H1 (cell line): Measurements from ENCODE around the gene AAK1.

ENCODE experiments used
- RAD21 ChIP-seq, 2 experiments: IDR thresholded peaks in 1 of 2; conservative IDR thresholded peaks in 1 of 2; 2 replicates each; pipeline ENCODE4 v1.6.1; 2011; ENCODE audit warnings: low read depth in 2 of 2, low read length in 2 of 2, improper control_type of control experiment in 1 of 2, inconsistent platforms in 1 of 2, mild to moderate bottlenecking in 1 of 2, moderate library complexity in 1 of 2
- YY1 ChIP-seq: IDR thresholded peaks from 2 replicates; pipeline ENCODE4 v1.6.1; 2011; ENCODE audit warnings: low read depth, mild to moderate bottlenecking, low read length
- TF ChIP-seq, protein P1 (sequence below), 3 experiments: IDR thresholded peaks; 1 replicate in 2 of 3; 2 replicates in 1 of 3; pipeline versions ENCODE4 v1.5.1 to v1.6.1; 2011; ENCODE audit warnings: low read length in 3 of 3, mild to moderate bottlenecking in 3 of 3, inconsistent platforms in 2 of 3, low read depth in 1 of 3, moderate library complexity in 1 of 3; ENCODE audit not compliant: insufficient read depth in 1 of 3; ENCODE audit errors: control extremely low read depth in 1 of 3

DNA sequence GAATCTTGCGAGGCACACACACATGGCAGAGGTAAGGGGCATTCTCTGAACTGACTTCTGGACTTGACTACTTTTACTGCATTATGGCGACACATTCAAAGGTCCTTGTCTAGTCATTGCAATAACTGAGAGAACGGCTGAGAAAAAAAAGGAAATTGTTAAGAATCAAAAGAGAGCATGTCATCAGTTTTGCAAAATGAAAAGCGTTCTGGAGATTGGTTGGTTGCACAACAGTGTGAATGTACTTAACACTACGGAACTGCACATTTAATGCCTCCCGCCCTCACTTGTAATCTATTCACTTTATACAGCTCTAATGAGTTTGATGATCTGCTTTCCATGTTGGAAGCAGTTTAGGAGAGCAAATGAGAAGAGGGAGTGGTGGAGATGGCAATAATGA is 137.8 kb downstream of the AAK1 start:
- TF ChIP-seq YY1: no peak
- TF ChIP-seq, protein P1, sequence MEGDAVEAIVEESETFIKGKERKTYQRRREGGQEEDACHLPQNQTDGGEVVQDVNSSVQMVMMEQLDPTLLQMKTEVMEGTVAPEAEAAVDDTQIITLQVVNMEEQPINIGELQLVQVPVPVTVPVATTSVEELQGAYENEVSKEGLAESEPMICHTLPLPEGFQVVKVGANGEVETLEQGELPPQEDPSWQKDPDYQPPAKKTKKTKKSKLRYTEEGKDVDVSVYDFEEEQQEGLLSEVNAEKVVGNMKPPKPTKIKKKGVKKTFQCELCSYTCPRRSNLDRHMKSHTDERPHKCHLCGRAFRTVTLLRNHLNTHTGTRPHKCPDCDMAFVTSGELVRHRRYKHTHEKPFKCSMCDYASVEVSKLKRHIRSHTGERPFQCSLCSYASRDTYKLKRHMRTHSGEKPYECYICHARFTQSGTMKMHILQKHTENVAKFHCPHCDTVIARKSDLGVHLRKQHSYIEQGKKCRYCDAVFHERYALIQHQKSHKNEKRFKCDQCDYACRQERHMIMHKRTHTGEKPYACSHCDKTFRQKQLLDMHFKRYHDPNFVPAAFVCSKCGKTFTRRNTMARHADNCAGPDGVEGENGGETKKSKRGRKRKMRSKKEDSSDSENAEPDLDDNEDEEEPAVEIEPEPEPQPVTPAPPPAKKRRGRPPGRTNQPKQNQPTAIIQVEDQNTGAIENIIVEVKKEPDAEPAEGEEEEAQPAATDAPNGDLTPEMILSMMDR (IDR thresholded peaks at IDR 0.05; ENCODE audit: control extremely low read depth in 1 of 3, insufficient read depth in 1 of 3, low read depth in 1 of 3, low read length in 3 of 3): no peak
- no peak for TF ChIP-seq RAD21 (IDR thresholded peaks at IDR 0.05 in 1 of 2, conservative IDR thresholded peaks at IDR 0.05 in 1 of 2; ENCODE audit: low read depth in 2 of 2, low read length in 2 of 2)
